Activated CD4-positive, alpha-beta T cell treated with anti-CD3 and anti-CD28 coated beads, Interleukin-2, amount 10 ng/mL, durations not matched to agents 7 days and 5 days (primary cell): ENCODE measurements around the gene NECAB2. TPM values are rescaled to one million over a fixed set of nuclear protein-coding genes. Genes with fewer than 3 reads are reported as not detected.
"Not testable (repeated sequence)": the region's sequence is repeated elsewhere in the genome, so short reads cannot be mapped to it uniquely, and the experiment has no call there.

ENCODE experiments used
- CTCF ChIA-PET: fragments of 350-600 bp; sonication (Branson Sonifier 250); formaldehyde crosslinking; loops from one replicate; lab custom pipeline; 2021; ENCODE audit warnings: antibody characterized with exemption; lab: Charles Lee
- POLR2A ChIA-PET: fragments of 350-600 bp; sonication (Branson Sonifier 250); formaldehyde crosslinking; loops from one replicate; lab custom pipeline; 2021; ENCODE audit warnings: antibody characterized with exemption; lab: Charles Lee
- DNase-seq: peaks from one replicate; pipeline ENCODE4 v3.0.0-alpha.2; 2020
- H3K27ac Mint-ChIP-seq: one replicate; pipeline ENCODE4 v1.8.0; 2021; ENCODE audit warnings: mild to moderate bottlenecking, moderate library complexity, mixed read lengths
- H3K27me3 Mint-ChIP-seq: one replicate; pipeline ENCODE4 v1.8.0; 2021; ENCODE audit warnings: mixed read lengths
- H3K36me3 Mint-ChIP-seq: one replicate; pipeline ENCODE4 v1.8.0; 2021; ENCODE audit warnings: low read depth, mixed read lengths
- H3K4me1 Mint-ChIP-seq: one replicate; pipeline ENCODE4 v1.8.0; 2021; ENCODE audit warnings: mixed read lengths
- H3K4me3 Mint-ChIP-seq: one replicate; pipeline ENCODE4 v1.8.0; 2021; ENCODE audit warnings: mild to moderate bottlenecking, moderate library complexity, mixed read lengths
- H3K9me3 Mint-ChIP-seq: one replicate; pipeline ENCODE4 v1.8.0; 2021; ENCODE audit warnings: mixed read lengths
- total RNA-seq, 2 experiments: library from RNA; stranded (reverse); gene quantifications; one replicate each; pipeline ENCODE4 v1.2.3, GENCODE V29; 2021

NECAB2 gene
- total RNA-seq, 2 experiments from 2014 or later = not detected

- Mint-ChIP-seq H3K4me1 (peaks cover 9% of the 10 kb centered on the region), H3K9me3 (no peaks in the 10 kb centered on the region), H3K4me3 (no peak overlapping the region), H3K27ac (no peak overlapping the region), H3K27me3 (no peaks in the 10 kb centered on the region), H3K36me3 (no peaks in the 10 kb centered on the region)
- POLR2A ChIA-PET = no interaction called here
- CTCF ChIA-PET = no interaction called here
- DNase-seq = no peak
Observed at GRCh38 chr16:83940119-83940518, 27.9 kb upstream of the NECAB2 start.

DNA sequence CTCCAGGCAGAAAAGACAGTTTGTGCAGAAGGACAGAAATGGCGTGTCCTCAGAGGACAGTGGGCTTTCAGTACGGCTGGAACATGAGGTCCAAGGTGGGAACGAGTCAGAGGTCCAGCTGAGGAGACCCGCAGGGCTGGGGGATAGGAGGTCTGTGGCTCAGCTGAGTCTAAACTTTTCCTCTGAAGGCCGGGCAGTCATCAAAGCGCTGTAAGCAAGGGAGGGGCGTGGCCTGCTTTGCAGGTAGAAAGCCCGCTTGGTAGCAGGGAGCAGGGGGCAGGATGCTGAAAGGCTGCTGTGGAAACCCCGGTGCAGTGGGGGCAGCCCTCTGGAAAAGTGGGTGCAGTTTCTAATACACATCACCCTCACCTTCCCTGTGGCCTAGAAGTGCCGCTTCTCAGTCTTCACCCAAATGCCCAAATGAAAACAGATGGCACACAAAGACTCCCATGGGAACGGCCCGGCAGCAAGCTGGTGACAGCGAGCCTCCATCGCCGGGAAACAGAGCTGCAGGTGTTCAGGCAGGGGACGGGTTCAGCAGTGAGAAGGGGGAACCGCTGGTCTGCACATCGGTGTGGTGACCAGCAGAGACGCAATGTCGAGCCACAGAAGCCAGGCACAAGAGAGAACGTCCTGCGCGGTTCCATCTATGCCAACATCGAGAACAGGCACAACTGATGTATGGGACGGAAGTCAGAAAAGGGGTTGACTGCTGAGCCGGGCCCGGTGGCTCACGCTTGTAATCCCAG, 27.2 kb upstream of the NECAB2 start:
- peaks cover 9% of the 10 kb centered on the region for H3K4me1 Mint-ChIP-seq
- H3K27ac Mint-ChIP-seq = no peak overlapping the region
- DNase-seq = no peak
- no peaks in the 10 kb centered on the region for H3K36me3 Mint-ChIP-seq
- H3K27me3 Mint-ChIP-seq = no peaks in the 10 kb centered on the region
- ChIA-PET CTCF (no interaction called here), POLR2A (no interaction called here)
- no peaks in the 10 kb centered on the region for H3K9me3 Mint-ChIP-seq
- no peak overlapping the region for H3K4me3 Mint-ChIP-seq

GRCh38 chr16:83941546-83941945, 26.5 kb upstream of the NECAB2 start:
- H3K9me3 Mint-ChIP-seq, H3K27ac Mint-ChIP-seq, H3K36me3 Mint-ChIP-seq, H3K4me1 Mint-ChIP-seq, H3K4me3 Mint-ChIP-seq, H3K27me3 Mint-ChIP-seq, CTCF ChIA-PET, POLR2A ChIA-PET, DNase-seq: not testable (repeated sequence)

- POLR2A ChIA-PET = no interaction called here
Observed at GRCh38 chr16:83942074-83942473, 26.0 kb upstream of the NECAB2 start.

GRCh38 chr16:83942815-83943515, 25.1 kb upstream of the NECAB2 start:
- no peaks in the 10 kb centered on the region for H3K9me3 Mint-ChIP-seq
- no peaks in the 10 kb centered on the region for H3K27me3 Mint-ChIP-seq
- no peak for DNase-seq
- CTCF ChIA-PET = no interaction called here
- H3K4me1 Mint-ChIP-seq = peaks cover 9% of the 10 kb centered on the region
- no peaks in the 10 kb centered on the region for H3K36me3 Mint-ChIP-seq
- H3K4me3 Mint-ChIP-seq = no peak overlapping the region
- POLR2A ChIA-PET = no interaction called here
- H3K27ac Mint-ChIP-seq = no peak overlapping the region

More at GRCh38 chr16:83942074-83942473, 26.0 kb upstream of the NECAB2 start:
- Mint-ChIP-seq H3K36me3 (no peaks in the 10 kb centered on the region), H3K27me3 (no peaks in the 10 kb centered on the region), H3K27ac (no peak overlapping the region), H3K4me1 (peaks cover 9% of the 10 kb centered on the region), H3K9me3 (no peaks in the 10 kb centered on the region), H3K4me3 (no peak overlapping the region)
- CTCF ChIA-PET = no interaction called here
- no peak for DNase-seq

DNA sequence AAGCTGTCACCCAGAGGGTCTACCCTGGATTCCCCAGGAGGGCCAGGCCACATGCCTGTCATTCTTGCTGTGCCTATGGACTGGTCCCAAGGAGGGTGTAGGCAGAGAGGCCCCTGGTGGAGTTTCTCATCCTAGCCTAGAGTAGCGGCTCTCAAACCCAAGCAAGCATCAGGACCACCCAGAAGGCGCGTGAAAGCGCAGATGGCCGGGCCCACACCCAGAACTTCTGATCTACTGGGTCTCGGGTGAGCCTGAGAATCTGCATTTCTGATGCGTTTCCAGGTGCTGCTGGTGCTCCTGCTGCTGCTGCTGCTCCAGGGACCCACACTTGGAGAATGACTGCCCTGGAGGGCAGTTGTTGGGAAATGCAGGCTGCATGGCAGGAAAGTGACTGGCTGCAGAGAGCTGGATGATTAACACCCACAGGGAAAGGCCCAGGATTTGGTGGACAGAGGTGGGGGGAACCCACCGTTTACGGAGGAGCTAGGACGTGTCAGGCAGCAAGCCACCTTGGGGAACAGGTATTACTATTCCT, 24.5 kb upstream of the NECAB2 start:
- H3K27ac Mint-ChIP-seq = no peak overlapping the region
- DNase-seq = no peak
- H3K9me3 Mint-ChIP-seq = no peaks in the 10 kb centered on the region
- H3K27me3 Mint-ChIP-seq = no peaks in the 10 kb centered on the region
- H3K4me3 Mint-ChIP-seq = no peak overlapping the region
- peaks cover 9% of the 10 kb centered on the region for H3K4me1 Mint-ChIP-seq
- H3K36me3 Mint-ChIP-seq = no peaks in the 10 kb centered on the region
- ChIA-PET CTCF (interaction anchor here (0.6 kb wide), 1 partner anchor 782 kb away, joined by 3 read pairs; no protein-coding TSS in a partner anchor), POLR2A (no interaction called here)

DNA sequence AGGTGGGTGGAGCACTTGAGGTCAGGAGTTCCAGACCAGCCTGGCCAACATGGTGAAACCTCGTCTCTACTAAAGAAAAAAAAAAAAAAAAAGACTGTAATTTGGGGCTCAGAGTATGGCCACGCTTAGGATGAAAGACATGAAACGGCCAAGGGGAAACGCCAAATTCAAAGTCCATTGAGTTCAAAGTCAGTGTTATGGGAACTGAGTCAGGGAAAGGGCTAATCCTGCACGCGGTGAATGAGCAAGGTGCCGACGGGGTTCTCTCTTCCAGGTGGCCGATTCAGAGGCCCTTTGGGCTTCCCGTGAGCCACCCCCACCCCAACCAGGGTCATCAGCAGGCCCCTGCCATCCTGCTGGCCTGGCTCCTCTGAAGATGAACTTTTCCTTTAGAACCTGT, 22.5 kb upstream of the NECAB2 start:
- Mint-ChIP-seq H3K9me3 (no peaks in the 10 kb centered on the region), H3K36me3 (no peaks in the 10 kb centered on the region), H3K4me1 (no peaks in the 10 kb centered on the region), H3K27ac (no peak overlapping the region), H3K4me3 (no peak overlapping the region), H3K27me3 (no peaks in the 10 kb centered on the region)
- DNase-seq = no peak
- POLR2A ChIA-PET = no interaction called here
- CTCF ChIA-PET = no interaction called here

GRCh38 chr16:83946154-83946780, 21.8 kb upstream of the NECAB2 start:
- Mint-ChIP-seq H3K4me1 (no peaks in the 10 kb centered on the region), H3K9me3 (no peaks in the 10 kb centered on the region), H3K4me3 (no peak overlapping the region), H3K27me3 (no peaks in the 10 kb centered on the region), H3K36me3 (no peaks in the 10 kb centered on the region), H3K27ac (peak overlapping the region; percentile 19)
- ChIA-PET CTCF (no interaction called here), POLR2A (no interaction called here)
- no peak for DNase-seq

- Mint-ChIP-seq H3K4me1 (no peaks in the 10 kb centered on the region), H3K4me3 (no peak overlapping the region), H3K27me3 (no peaks in the 10 kb centered on the region), H3K9me3 (no peaks in the 10 kb centered on the region), H3K36me3 (no peaks in the 10 kb centered on the region), H3K27ac (no peak overlapping the region)
- ChIA-PET POLR2A (no interaction called here), CTCF (no interaction called here)
- DNase-seq = no peak
Observed at GRCh38 chr16:83946781-83947566, 21.1 kb upstream of the NECAB2 start.

GRCh38 chr16:83947642-83948234, 20.3 kb upstream of the NECAB2 start:
- H3K9me3 Mint-ChIP-seq = no peaks in the 10 kb centered on the region
- no peak for DNase-seq
- CTCF ChIA-PET = no interaction called here
- peaks cover 2% of the 10 kb centered on the region for H3K4me1 Mint-ChIP-seq
- POLR2A ChIA-PET = no interaction called here
- no peak overlapping the region for H3K4me3 Mint-ChIP-seq
- no peak overlapping the region for H3K27ac Mint-ChIP-seq
- H3K27me3 Mint-ChIP-seq = no peaks in the 10 kb centered on the region
- no peaks in the 10 kb centered on the region for H3K36me3 Mint-ChIP-seq

- DNase-seq = no peak
- Mint-ChIP-seq H3K27me3 (peaks cover 3% of the 10 kb centered on the region), H3K9me3 (no peaks in the 10 kb centered on the region), H3K36me3 (no peaks in the 10 kb centered on the region), H3K4me1 (peaks cover 12% of the 10 kb centered on the region), H3K27ac (no peak overlapping the region), H3K4me3 (no peak overlapping the region)
- ChIA-PET POLR2A (no interaction called here), CTCF (no interaction called here)
Observed at GRCh38 chr16:83948914-83949723, 18.9 kb upstream of the NECAB2 start.

GRCh38 chr16:83949724-83950001, 18.4 kb upstream of the NECAB2 start:
- no peak for DNase-seq
- peaks cover 8% of the 10 kb centered on the region for H3K27me3 Mint-ChIP-seq
- no peaks in the 10 kb centered on the region for H3K36me3 Mint-ChIP-seq
- H3K27ac Mint-ChIP-seq = no peak overlapping the region
- H3K4me3 Mint-ChIP-seq = no peak overlapping the region
- H3K9me3 Mint-ChIP-seq = no peaks in the 10 kb centered on the region
- ChIA-PET CTCF (no interaction called here), POLR2A (no interaction called here)
- H3K4me1 Mint-ChIP-seq = peaks cover 17% of the 10 kb centered on the region
